OCI-LY3 (cell line): ENCODE data around the gene PTPN1.

Source experiments
- EZH2phosphoT487 ChIP-seq: fragments of 200-600 bp; shearing (Covaris generic); IDR thresholded peaks from 2 replicates; pipeline ENCODE4 v1.6.1; 2018; ENCODE audit warnings: antibody characterized with exemption, mixed run types, low read depth
- TF ChIP-seq, protein P1 (sequence below): fragments of 200-600, 300-600 bp; sonication (generic); IDR thresholded peaks from 2 replicates; pipeline ENCODE4 v1.5.1; 2014; ENCODE audit warnings: antibody characterized with exemption, low read length, low read depth

DNA sequence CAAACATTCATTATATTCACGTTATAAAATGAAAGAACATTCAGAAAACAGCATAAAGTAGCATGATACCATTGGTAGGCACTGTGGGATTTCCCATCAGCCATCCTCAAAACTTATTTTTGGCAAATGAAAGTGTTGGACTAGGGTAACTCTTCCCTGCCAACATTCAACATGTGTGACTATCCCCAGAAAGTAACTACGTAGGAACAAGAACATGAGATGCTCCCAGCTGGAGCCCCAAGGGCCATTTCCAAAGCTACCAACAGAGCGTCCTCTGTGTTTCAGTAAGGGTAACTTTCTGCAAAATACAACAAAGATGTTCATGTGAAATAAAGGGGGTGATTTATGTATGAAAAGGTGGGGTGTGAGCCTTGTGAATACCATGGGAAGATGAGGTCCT, 28.4 kb upstream of the PTPN1 start:
- TF ChIP-seq, protein P1, sequence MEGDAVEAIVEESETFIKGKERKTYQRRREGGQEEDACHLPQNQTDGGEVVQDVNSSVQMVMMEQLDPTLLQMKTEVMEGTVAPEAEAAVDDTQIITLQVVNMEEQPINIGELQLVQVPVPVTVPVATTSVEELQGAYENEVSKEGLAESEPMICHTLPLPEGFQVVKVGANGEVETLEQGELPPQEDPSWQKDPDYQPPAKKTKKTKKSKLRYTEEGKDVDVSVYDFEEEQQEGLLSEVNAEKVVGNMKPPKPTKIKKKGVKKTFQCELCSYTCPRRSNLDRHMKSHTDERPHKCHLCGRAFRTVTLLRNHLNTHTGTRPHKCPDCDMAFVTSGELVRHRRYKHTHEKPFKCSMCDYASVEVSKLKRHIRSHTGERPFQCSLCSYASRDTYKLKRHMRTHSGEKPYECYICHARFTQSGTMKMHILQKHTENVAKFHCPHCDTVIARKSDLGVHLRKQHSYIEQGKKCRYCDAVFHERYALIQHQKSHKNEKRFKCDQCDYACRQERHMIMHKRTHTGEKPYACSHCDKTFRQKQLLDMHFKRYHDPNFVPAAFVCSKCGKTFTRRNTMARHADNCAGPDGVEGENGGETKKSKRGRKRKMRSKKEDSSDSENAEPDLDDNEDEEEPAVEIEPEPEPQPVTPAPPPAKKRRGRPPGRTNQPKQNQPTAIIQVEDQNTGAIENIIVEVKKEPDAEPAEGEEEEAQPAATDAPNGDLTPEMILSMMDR = no peak
- TF ChIP-seq EZH2phosphoT487 = no peak
